HEK293 (cell line): ENCODE data around the gene PPFIA2.

Experiments
- CTCF ChIA-PET: fragments of 350-600 bp; formaldehyde crosslinking; extraction: SDS; loops from one replicate; lab custom pipeline; 2021; ENCODE audit warnings: antibody characterized with exemption; lab: Yijun Ruan, JAX
- POLR2A ChIA-PET: fragments of 300-600 bp; formaldehyde crosslinking; extraction: SDS; loops from one replicate; lab custom pipeline; 2020; ENCODE audit warnings: antibody characterized with exemption, inconsistent platforms; lab: Yijun Ruan, JAX
- H3K27ac ChIP-seq: fragments of 200-500 bp; sonication (Bioruptor generic); 2 replicates; pipeline ENCODE4 v1.5.1; 2014; ENCODE audit warnings: low read depth, low read length, control low read depth, inconsistent platforms; ENCODE audit errors: extremely low read depth
- H3K36me3 ChIP-seq, 2 experiments: fragments of 200-500 bp in 1 of 2; sonication (Bioruptor generic) in 1 of 2; 1 replicate in 1 of 2; 2 replicates in 1 of 2; pipeline ENCODE4 v1.5.1; 2014 to 2017; ENCODE audit warnings: inconsistent platforms in 2 of 2, low read length in 2 of 2; ENCODE audit not compliant: control insufficient read depth in 2 of 2, insufficient read depth in 1 of 2
- H3K4me1 ChIP-seq: fragments of 200-500 bp; sonication (Bioruptor generic); 2 replicates; pipeline ENCODE4 v1.5.1; 2014; ENCODE audit warnings: mild to moderate bottlenecking, low read length, inconsistent platforms; ENCODE audit not compliant: control insufficient read depth, insufficient read depth
- H3K4me3 ChIP-seq: 2 replicates; pipeline ENCODE4 v1.5.1; 2011; ENCODE audit warnings: low read depth, mild to moderate bottlenecking, control low read depth, low read length, moderate library complexity
- H3K9me3 ChIP-seq: fragments of 200-500 bp; sonication (Bioruptor generic); 2 replicates; pipeline ENCODE4 v1.5.1; 2014; ENCODE audit warnings: low read depth, low read length, inconsistent platforms; ENCODE audit not compliant: control insufficient read depth, insufficient read depth
- IKZF3 ChIP-seq: fragments of 450-650 bp; IDR thresholded peaks from 2 replicates; pipeline ENCODE4 v1.5.0; 2018; ENCODE audit warnings: missing biosample characterization, mild to moderate bottlenecking, missing genetic modification characterization, moderate library complexity
- INSM2 ChIP-seq: fragments of 450-650 bp; formaldehyde crosslinking; IDR thresholded peaks from 2 replicates; pipeline ENCODE4 v1.5.1; 2016; ENCODE audit warnings: missing biosample characterization, missing genetic modification characterization
- KLF8 ChIP-seq: fragments of 450-650 bp; formaldehyde crosslinking; IDR thresholded peaks from 2 replicates; pipeline ENCODE4 v1.5.1; 2016; ENCODE audit warnings: missing biosample characterization, missing genetic modification characterization
- YY1 ChIP-seq: fragments of 450-650 bp; formaldehyde crosslinking; IDR thresholded peaks from 2 replicates; pipeline ENCODE4 v1.5.1; 2018; ENCODE audit warnings: missing biosample characterization, missing genetic modification characterization
- ZBTB8A ChIP-seq: fragments of 450-650 bp; formaldehyde crosslinking; IDR thresholded peaks from 2 replicates; pipeline ENCODE4 v1.5.1; 2016; ENCODE audit warnings: missing biosample characterization, missing genetic modification characterization
- ZNF292 ChIP-seq: fragments of 450-650 bp; formaldehyde crosslinking; IDR thresholded peaks from 2 replicates; pipeline ENCODE4 v1.5.1; 2016; ENCODE audit warnings: low read depth, missing biosample characterization, missing genetic modification characterization, borderline replicate concordance
- ZNF366 ChIP-seq: fragments of 450-650 bp; formaldehyde crosslinking; conservative IDR thresholded peaks from 2 replicates; pipeline ENCODE4 v1.5.1; 2016; ENCODE audit warnings: missing biosample characterization, missing genetic modification characterization
- ZNF518A ChIP-seq: fragments of 450-650 bp; formaldehyde crosslinking; conservative IDR thresholded peaks from 2 replicates; pipeline ENCODE4 v1.5.1; 2016; ENCODE audit warnings: low read depth, missing biosample characterization, missing genetic modification characterization
- ZNF658 ChIP-seq: fragments of 450-650 bp; formaldehyde crosslinking; IDR thresholded peaks from 2 replicates; pipeline ENCODE4; 2016; ENCODE audit warnings: missing biosample characterization, missing genetic modification characterization
- ZNF664 ChIP-seq: fragments of 450-650 bp; formaldehyde crosslinking; IDR thresholded peaks from 2 replicates; pipeline ENCODE4 v1.5.1; 2016; ENCODE audit warnings: missing biosample characterization, missing genetic modification characterization
- ZNF768 ChIP-seq: fragments of 450-650 bp; formaldehyde crosslinking; IDR thresholded peaks from 2 replicates; pipeline ENCODE4 v1.5.1; 2018; ENCODE audit warnings: missing biosample characterization, mild to moderate bottlenecking, missing genetic modification characterization
- TF ChIP-seq, protein P1 (sequence below): fragments of 450-650 bp; formaldehyde crosslinking; IDR thresholded peaks from 2 replicates; pipeline ENCODE4 v1.5.1; 2016; ENCODE audit warnings: missing biosample characterization, missing genetic modification characterization
- TF ChIP-seq, protein P2 (sequence below): fragments of 450-650 bp; formaldehyde crosslinking; IDR thresholded peaks from 2 replicates; pipeline ENCODE4 v1.5.1; 2016; ENCODE audit warnings: missing biosample characterization, missing genetic modification characterization

Gene PPFIA2

DNA sequence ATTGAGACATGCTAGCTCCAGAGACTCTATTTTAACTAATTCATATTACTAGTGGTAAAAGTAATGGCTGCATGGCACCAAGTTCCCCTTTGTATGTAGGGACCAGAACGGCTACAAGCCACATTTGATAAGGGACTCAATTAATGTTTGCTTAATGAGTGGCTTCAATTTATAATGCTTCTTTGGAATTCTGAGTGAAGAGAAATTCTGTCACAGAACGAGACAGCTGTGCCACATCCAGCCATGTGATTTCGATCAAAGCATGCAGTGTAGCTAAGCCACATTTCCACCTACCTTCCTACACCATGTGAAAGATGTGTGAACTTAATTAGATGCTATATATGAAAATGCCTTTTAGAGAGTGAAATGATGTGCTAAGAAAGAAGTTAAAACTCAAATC lies 463.9 kb downstream of the PPFIA2 start (continued):
- no peak for TF ChIP-seq YY1 (tag by site-specific recombination)
- TF ChIP-seq ZNF658 (tag by site-specific recombination): no peak
- no peak for TF ChIP-seq KLF8 (tag by site-specific recombination)
- TF ChIP-seq, protein P1, sequence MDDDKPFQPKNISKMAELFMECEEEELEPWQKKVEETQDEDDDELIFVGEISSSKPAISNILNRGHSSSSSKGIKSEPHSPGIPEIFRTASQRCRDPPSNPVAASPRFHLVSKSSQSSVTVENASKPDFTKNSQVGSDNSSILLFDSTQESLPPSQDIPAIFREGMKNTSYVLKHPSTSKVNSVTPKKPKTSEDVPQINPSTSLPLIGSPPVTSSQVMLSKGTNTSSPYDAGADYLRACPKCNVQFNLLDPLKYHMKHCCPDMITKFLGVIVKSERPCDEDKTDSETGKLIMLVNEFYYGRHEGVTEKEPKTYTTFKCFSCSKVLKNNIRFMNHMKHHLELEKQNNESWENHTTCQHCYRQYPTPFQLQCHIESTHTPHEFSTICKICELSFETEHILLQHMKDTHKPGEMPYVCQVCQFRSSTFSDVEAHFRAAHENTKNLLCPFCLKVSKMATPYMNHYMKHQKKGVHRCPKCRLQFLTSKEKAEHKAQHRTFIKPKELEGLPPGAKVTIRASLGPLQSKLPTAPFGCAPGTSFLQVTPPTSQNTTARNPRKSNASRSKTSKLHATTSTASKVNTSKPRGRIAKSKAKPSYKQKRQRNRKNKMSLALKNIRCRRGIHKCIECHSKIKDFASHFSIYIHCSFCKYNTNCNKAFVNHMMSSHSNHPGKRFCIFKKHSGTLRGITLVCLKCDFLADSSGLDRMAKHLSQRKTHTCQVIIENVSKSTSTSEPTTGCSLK (tag by site-specific recombination): no peak

DNA sequence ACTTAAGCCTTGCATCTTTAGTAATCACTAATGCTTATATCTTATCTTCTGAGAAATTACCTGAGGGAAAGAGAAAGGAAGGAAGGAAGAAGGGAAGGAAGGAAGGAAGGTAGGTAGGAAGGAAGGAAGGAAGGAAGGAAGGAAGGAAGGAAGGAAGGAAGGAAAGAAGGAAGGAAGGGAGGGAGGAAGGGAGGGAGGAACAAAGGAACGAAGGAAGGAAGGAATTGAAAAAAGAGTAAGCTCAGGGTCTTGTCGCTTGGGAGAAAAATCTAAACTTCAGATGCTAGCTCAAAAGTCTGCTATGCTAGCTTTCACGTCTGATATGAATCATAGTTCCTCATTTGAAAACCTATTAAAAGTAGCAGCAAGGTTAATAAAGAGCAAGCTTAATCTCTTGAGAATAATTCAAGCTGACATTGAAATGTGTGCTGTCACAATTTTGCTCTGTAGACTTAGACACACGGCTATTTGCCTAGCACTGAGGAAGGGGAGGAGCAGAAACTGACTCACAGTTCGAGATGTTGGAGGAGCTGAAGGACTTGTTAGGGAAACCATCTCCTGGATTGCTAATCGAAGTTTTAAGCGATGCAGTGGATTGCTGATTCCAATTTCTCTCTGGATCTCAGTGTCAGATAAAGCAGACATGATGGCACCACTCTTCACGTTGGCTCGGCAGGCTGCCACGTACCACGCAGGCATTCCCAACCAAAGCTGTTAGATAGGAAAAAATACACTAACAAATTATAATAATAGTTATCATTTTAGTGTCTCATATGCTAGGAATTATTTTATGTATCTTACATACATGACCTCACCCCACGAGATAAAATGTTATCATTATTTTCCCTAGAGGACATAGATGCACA lies 464.6 kb downstream of the PPFIA2 start:
- ChIA-PET CTCF (no interaction called here), POLR2A (no interaction called here)
- H3K27ac ChIP-seq: no peak overlapping the region
- no peaks in the 10 kb centered on the region for H3K4me1 ChIP-seq
- no peak for TF ChIP-seq ZNF292 (tag by site-specific recombination)
- peak; percentile 51 for TF ChIP-seq ZNF366 (tag by site-specific recombination)
- H3K4me3 ChIP-seq: no peak overlapping the region
- no peaks in the 10 kb centered on the region for H3K9me3 ChIP-seq
- no peaks in the 10 kb centered on the region for H3K36me3 ChIP-seq

DNA sequence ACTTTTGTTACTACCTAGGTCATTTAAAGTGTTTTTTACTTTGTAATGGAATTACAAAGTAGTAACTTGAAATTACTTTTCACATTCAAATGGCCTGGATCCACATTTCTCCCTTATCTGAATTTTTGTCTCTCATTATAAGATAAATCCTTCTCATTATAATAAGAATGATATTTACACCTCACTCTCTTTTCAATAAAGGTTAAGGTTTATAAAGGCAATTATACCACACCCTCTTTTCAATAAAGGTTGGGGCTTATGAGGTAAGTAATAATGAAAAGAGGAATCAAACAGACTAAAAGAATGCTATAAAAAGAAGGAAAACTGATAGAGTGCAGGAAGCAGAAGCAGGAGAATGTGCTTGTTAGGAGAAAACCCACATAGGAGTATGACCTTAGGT lies 470.5 kb downstream of the PPFIA2 start:
- no peaks in the 10 kb centered on the region for H3K9me3 ChIP-seq
- H3K36me3 ChIP-seq: no peaks in the 10 kb centered on the region
- TF ChIP-seq ZNF768 (tag by site-specific recombination): no peak
- TF ChIP-seq INSM2 (tag by site-specific recombination): no peak
- TF ChIP-seq IKZF3 (tag by site-specific recombination): no peak
- TF ChIP-seq, protein P2, sequence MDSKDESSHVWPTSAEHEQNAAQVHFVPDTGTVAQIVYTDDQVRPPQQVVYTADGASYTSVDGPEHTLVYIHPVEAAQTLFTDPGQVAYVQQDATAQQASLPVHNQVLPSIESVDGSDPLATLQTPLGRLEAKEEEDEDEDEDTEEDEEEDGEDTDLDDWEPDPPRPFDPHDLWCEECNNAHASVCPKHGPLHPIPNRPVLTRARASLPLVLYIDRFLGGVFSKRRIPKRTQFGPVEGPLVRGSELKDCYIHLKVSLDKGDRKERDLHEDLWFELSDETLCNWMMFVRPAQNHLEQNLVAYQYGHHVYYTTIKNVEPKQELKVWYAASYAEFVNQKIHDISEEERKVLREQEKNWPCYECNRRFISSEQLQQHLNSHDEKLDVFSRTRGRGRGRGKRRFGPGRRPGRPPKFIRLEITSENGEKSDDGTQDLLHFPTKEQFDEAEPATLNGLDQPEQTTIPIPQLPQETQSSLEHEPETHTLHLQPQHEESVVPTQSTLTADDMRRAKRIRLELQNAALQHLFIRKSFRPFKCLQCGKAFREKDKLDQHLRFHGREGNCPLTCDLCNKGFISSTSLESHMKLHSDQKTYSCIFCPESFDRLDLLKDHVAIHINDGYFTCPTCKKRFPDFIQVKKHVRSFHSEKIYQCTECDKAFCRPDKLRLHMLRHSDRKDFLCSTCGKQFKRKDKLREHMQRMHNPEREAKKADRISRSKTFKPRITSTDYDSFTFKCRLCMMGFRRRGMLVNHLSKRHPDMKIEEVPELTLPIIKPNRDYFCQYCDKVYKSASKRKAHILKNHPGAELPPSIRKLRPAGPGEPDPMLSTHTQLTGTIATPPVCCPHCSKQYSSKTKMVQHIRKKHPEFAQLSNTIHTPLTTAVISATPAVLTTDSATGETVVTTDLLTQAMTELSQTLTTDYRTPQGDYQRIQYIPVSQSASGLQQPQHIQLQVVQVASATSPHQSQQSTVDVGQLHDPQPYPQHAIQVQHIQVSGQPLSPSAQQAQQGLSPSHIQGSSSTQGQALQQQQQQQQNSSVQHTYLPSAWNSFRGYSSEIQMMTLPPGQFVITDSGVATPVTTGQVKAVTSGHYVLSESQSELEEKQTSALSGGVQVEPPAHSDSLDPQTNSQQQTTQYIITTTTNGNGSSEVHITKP (tag by site-specific recombination): no peak
- no peak for TF ChIP-seq ZNF664
- no peak for TF ChIP-seq ZNF518A (tag by site-specific recombination)
- TF ChIP-seq ZBTB8A (tag by site-specific recombination): no peak
- CTCF ChIA-PET: no interaction called here
- H3K4me3 ChIP-seq: no peak overlapping the region
- H3K4me1 ChIP-seq: no peaks in the 10 kb centered on the region
- POLR2A ChIA-PET: no interaction called here
- H3K27ac ChIP-seq: no peak overlapping the region
